NCI-H146 treated with DMSO at 0.1 percent for 48 hours (cell line): ENCODE data around the gene E2F2.

Experiments
- DNase-seq: peaks from one replicate; lab custom pipeline; 2025; ENCODE audit not compliant: unreplicated experiment; lab: John Stamatoyannopoulos, UW

Gene E2F2

GRCh38 chr1:23466423-23466989 is 64.5 kb downstream of the E2F2 start:
- DNase-seq = no peak

- DNase-seq = no peak
These were observed 67.7 kb downstream of the E2F2 start for GRCh38 chr1:23463286-23463685.

GRCh38 chr1:23462766-23463165 is 68.3 kb downstream of the E2F2 start:
- no peak for DNase-seq

DNA sequence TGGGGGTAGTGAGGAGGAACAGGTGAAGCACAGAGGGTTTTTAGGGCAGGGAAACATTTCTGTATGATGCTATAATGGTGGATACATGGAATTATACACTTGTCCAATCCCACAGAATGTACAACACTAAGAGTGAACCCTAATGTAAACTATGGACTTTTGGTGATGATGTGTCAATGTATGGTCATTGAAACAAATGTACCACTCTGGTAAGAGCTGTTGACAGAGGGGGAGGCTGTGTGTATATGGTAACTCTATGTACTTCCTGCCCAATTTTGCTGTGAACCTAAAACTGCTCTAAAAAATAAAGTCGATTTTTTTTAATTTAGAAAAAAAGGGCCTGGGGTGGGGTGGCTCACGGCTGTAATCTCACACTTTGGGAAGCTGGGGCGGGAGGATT is 70.0 kb downstream of the E2F2 start:
- DNase-seq = no peak

- DNase-seq = no peak
These were observed 70.5 kb downstream of the E2F2 start for GRCh38 chr1:23460519-23460918.

GRCh38 chr1:23459338-23459757 is 71.7 kb downstream of the E2F2 start:
- DNase-seq = no peak
